ENCODE results near the gene RAC2. TPM values are rescaled to one million over a fixed set of nuclear protein-coding genes. Genes with fewer than 3 reads are reported as not detected.

Gene RAC2
- total RNA-seq, 2 experiments from 2014 or later, result 498 to 521 TPM

- CTCF ChIA-PET, result interaction anchor here (1.0 kb wide), 1 partner anchor 17 kb away, joined by 5 read pairs; no protein-coding TSS in a partner anchor
- POLR2A ChIA-PET, result no interaction called here
Observed at GRCh38 chr22:37206118-37206840, 37.8 kb downstream of the RAC2 start.

- ChIA-PET CTCF (no interaction called here), POLR2A (no interaction called here)
Observed at GRCh38 chr22:37205046-37205445, 39.0 kb downstream of the RAC2 start.

DNA sequence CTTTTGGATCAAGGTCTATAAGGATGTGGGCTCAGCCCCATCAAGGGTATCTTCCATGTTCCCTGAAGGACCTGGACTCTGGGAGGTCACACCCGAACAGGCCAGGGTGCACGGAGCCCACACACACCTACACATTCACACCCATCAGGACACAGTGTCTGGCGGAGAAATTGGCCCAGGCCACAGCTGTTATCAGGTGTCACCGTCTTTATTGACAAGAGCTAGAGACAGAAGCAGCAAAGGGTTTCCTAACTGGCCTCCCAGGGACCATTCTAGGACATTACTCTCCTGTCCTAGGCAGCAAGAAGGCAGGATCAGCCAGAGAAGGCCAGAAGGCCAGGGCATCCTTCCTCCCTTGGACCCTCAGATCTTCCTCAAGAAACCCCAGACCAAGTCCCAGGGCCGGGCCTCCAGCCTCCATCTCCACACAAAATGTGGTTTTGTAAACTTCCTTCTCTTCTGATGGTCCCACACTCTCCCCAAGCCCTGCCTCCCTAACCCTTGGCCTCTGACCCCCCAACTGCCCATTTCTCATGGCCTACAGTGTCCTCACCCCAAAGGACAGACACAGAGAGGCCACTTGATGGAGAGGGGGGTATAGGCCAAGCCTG lies 39.9 kb downstream of the RAC2 start:
- POLR2A ChIA-PET, result no interaction called here
- CTCF ChIA-PET, result interaction anchor here (2.0 kb wide), 1 partner anchor 16 kb away, joined by 5 read pairs; no protein-coding TSS in a partner anchor

DNA sequence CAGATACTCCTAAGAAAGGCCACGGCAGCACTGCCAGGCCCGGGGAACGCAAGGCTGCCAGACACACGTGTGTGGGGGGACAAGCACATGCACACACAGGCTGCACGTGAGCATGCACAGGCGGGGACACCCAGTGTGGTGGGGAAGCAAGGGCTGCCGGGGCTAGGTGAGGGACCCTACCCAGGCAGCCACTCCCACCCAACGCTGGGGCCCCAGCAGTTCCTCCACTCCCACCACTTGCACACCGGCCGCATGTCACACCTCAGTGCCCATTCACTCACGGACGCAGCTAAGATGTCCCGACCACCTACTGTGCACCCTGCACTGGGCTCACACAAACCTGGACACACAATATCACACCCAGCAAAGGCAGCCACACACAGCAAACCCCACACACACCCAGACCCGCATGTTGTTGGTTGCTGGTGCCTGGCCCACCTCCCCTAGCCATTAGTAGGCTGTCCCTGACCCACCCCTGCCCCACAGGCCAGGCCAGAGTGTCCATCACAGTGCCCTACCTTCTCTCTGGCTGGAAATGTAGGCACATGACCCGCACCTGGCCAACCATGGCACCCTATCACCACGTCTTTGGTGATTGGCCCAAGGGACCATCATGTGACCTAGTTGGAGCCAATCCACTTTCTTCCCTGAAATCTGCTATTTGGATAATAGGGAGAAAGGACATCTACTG lies 40.6 kb downstream of the RAC2 start:
- POLR2A ChIA-PET, result no interaction called here
- CTCF ChIA-PET, result interaction anchor here (0.6 to 2.0 kb wide), 2 partner anchors 16 to 607 kb away, joined by 3 to 5 read pairs; no protein-coding TSS in a partner anchor

GRCh38 chr22:37202716-37203115 lies 41.4 kb downstream of the RAC2 start:
- ChIA-PET CTCF (interaction anchor here (2.0 to 10.6 kb wide), 2 partner anchors 17 to 39 kb away, joined by 5 to 119 read pairs; no protein-coding TSS in a partner anchor), POLR2A (no interaction called here)

GRCh38 chr22:37202001-37202555 lies 42.0 kb downstream of the RAC2 start:
- CTCF ChIA-PET, result interaction anchor here (10.6 kb wide), 1 partner anchor 38 kb away, joined by 119 read pairs; no protein-coding TSS in a partner anchor
- POLR2A ChIA-PET, result interaction anchor here (1.0 kb wide), 1 partner anchor 28 kb away, joined by 3 read pairs; no protein-coding TSS in a partner anchor

DNA sequence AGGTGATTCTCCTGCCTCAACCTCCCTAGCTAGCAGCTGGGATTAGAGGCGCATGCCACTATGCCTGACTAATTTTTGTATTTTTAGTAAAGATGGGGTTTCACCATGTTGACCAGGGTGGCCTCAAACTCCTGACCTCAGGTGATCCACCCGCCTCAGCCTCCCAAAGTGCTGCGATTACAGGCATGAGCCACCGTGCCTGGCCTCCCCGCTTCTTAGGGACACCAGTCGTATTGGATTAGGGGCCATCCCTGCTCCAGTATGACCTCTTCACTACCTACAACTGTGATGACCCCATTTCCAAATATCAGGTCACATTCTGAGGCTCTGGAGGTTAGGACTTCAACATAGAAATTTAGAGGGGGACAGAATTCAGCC lies 42.6 kb downstream of the RAC2 start:
- ChIA-PET CTCF (interaction anchor here (0.6 to 10.6 kb wide), 6 partner anchors 21 to 288 kb away, joined by 3 to 119 read pairs (median 4); partner anchors contain the start of gene MFNG), POLR2A (interaction anchor here (0.6 to 1.0 kb wide), 3 partner anchors 21 to 55 kb away, joined by 3 to 4 read pairs (median 3); no protein-coding TSS in a partner anchor)

DNA sequence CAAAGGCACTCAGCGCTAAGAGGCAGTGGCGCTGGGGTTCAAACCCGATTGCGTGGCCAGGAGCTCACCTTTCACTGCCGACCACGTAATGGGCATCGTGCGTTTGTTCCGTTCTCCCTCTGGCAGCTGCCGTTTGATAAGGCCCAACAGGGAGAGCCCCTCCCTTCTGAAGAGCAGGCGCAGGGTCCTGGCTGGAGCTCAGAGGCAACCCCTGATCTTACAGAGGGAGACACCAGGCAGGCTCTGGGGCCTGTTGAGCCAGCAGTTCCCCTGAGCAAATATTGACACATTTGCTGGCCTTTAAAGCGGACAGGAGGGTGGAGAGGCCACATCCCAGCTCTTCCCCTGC lies 44.3 kb downstream of the RAC2 start:
- ChIA-PET POLR2A (interaction anchor here (0.7 to 2.9 kb wide), 18 partner anchors 20 to 149 kb away, joined by 3 to 19 read pairs (median 4); partner anchors contain the start of genes KCTD17 and RAC2), CTCF (interaction anchor here (0.7 to 10.6 kb wide), 37 partner anchors 10 to 346 kb away, joined by 3 to 119 read pairs (median 6); partner anchors contain the start of genes IL2RB, KCTD17, MPST and RAC2)

DNA sequence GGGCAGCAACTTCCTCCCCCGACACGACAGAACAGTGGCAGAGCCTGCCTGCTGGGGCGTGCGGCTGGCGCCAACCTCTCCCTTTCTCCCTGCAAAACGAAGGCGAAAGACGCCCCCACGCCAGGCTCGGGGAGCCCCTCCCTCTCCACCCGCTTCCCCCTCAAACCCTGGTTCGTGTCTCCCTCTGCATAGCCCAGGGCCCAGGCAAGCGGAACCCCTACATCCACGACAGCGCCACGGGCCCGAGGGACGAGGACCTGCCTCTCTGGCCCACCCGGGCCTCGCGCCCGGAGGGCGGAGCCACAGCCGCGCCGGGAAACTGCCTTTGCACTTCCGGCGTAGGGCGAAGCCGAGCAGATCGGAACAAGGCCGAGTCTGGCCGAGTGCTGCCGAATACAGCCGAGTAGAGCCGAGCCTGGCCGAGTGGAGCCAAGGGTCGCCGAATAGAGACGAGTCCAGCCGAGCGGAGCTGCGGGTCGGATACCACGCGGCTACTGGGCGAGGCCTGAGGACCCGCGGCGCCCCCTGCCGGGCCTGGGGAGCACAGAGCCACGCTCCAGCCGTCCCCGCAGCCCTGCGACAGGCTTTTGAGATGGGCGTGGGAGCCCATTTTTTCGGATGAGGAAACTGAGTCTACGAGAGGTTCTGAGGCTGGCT lies 44.8 kb downstream of the RAC2 start:
- CTCF ChIA-PET, result interaction anchor here (0.7 to 10.6 kb wide), 36 partner anchors 10 to 346 kb away, joined by 3 to 119 read pairs (median 6); partner anchors contain the start of genes IL2RB, KCTD17, MPST and RAC2
- POLR2A ChIA-PET, result interaction anchor here (0.6 to 2.9 kb wide), 19 partner anchors 21 to 151 kb away, joined by 3 to 19 read pairs (median 4); partner anchors contain the start of genes KCTD17 and RAC2

DNA sequence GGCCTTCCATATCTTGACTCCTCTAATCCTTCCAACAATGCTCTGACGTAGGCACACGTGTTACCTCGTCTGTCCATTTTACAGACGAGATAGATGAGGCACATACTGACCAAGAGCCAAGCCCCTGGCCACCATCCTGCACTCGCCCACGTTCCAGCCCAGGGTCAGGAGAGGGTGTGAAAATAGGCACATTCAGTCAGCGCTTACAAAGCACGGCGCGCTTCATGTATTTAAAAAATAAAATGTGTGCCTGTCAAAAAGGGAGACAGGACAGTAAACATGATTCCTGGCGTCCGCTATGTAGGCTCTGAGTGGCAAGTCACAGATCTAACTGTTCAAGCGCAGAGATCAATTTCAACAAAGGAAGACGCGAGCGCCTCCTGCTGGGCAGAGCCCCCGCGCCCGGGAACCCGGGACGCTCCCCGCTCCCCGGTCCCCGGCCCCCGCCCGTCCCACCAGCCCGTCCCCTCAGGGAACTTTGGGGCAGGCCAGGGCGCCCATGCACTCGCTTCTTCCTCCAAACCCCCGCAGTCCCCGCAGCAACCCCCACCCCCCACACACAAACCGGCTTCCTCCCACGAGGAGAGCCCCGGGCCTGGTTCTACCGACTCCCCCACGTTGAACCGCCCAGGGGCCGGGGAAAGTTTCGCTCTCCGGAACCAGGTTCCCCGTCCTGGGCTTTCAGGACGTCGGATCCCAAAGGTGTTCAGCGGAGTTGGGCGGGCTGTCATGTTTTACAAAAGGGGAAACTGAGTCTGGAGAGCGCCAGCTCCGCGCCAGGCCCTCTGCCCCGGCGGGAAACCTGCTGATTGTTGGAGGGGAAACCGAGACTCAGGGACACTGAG lies 45.6 kb downstream of the RAC2 start:
- ChIA-PET POLR2A (interaction anchor here (0.6 to 2.9 kb wide), 14 partner anchors 21 to 151 kb away, joined by 3 to 19 read pairs (median 4); partner anchors contain the start of gene KCTD17), CTCF (interaction anchor here (0.6 to 10.6 kb wide), 38 partner anchors 10 to 221 kb away, joined by 3 to 119 read pairs (median 5); partner anchors contain the start of genes C1QTNF6, IL2RB, MPST and RAC2)

DNA sequence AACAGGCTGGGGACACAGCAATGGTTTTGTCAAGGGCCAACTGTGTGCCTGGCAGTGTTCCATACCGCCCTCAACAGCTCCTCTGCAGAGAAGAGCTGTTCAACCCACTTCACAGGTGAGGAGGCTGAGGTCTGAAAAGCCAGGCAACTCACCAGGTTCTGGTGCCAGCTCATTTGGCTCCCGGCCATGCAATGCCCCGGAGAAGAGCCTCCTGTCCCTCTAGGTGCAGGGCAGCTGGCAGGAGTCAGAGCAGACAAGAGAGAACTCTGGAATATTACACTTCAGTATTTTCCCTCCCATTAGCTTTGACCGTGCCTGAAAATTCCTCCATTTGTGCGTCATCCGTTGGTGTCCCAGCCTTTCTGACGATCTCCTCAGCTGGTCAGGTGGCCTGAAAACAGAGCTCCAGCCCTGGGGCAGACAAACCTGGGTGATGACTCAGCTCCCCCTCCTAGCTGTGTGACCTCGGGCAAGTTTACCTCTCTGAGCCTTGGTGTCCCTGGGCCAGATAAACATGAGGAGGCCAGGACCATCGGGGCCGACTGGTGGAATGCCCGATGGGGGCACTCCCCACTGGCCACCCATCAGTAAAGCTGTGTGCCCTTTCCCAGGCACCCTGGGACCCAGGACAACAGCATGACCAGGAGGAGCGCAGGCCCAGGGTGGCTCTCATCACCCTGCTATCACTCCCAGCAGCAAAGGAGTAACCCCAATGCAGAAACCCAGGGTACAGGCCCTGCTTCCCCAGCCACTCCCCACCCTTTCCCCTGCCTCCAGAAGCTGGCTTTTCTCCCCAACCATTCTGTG lies 46.4 kb downstream of the RAC2 start:
- ChIA-PET CTCF (interaction anchor here (0.6 to 10.6 kb wide), 19 partner anchors 10 to 220 kb away, joined by 3 to 119 read pairs (median 4); partner anchors contain the start of genes C1QTNF6 and IL2RB), POLR2A (interaction anchor here (1.2 to 2.9 kb wide), 3 partner anchors 33 to 75 kb away, joined by 4 to 19 read pairs (median 4); no protein-coding TSS in a partner anchor)

GRCh38 chr22:37196539-37197450 lies 47.3 kb downstream of the RAC2 start:
- POLR2A ChIA-PET, result interaction anchor here (1.2 kb wide), 1 partner anchor 74 kb away, joined by 4 read pairs; no protein-coding TSS in a partner anchor

GRCh38 chr22:37195921-37196320 lies 48.1 kb downstream of the RAC2 start:
- CTCF ChIA-PET, result interaction anchor here (10.6 kb wide), 1 partner anchor 32 kb away, joined by 119 read pairs; no protein-coding TSS in a partner anchor
- POLR2A ChIA-PET, result no interaction called here

More at GRCh38 chr22:37196539-37197450, 47.3 kb downstream of the RAC2 start:
- CTCF ChIA-PET, result interaction anchor here (0.7 to 10.6 kb wide), 12 partner anchors 9 to 117 kb away, joined by 3 to 119 read pairs (median 4); partner anchors contain the start of genes C1QTNF6 and IL2RB

GRCh38 chr22:37194750-37195149 lies 49.3 kb downstream of the RAC2 start:
- POLR2A ChIA-PET, result interaction anchor here (1.3 kb wide), 1 partner anchor 45 kb away, joined by 4 read pairs; the partner anchor contains the start of gene IL2RB

GRCh38 chr22:37193629-37194191 lies 50.4 kb downstream of the RAC2 start:
- CTCF ChIA-PET, result interaction anchor here (1.2 to 10.6 kb wide), 5 partner anchors 20 to 120 kb away, joined by 4 to 119 read pairs (median 4); partner anchors contain the start of gene IL2RB
- POLR2A ChIA-PET, result interaction anchor here (1.3 kb wide), 1 partner anchor 43 kb away, joined by 4 read pairs; the partner anchor contains the start of gene IL2RB

More at GRCh38 chr22:37194750-37195149, 49.3 kb downstream of the RAC2 start:
- CTCF ChIA-PET, result interaction anchor here (0.9 to 10.6 kb wide), 3 partner anchors 31 to 68 kb away, joined by 3 to 119 read pairs (median 4); no protein-coding TSS in a partner anchor

Measured in activated CD8-positive, alpha-beta memory T cell treated with anti-CD3 and anti-CD28 coated beads for 36 hours (primary cell).